H9 (cell line): ENCODE measurements around the gene OVAAL. TPM values are rescaled to one million over a fixed set of nuclear protein-coding genes. Genes with fewer than 3 reads are reported as not detected.

Source experiments
- DNase-seq: peaks from one replicate; pipeline ENCODE4 v3.0.0-alpha.2; 2017
- H2AFZ ChIP-seq: one replicate; pipeline ENCODE4 v1.6.1; 2013; ENCODE audit warnings: mild to moderate bottlenecking, low read length, control low read depth, moderate library complexity
- H2AK5ac ChIP-seq: 2 replicates; pipeline ENCODE4 v1.6.1; 2013; ENCODE audit warnings: low read length, control low read depth, mixed read lengths; ENCODE audit not compliant: insufficient read length
- H2BK120ac ChIP-seq: one replicate; pipeline ENCODE4 v1.6.1; 2013; ENCODE audit warnings: low read depth, mild to moderate bottlenecking, low read length, control low read depth, inconsistent platforms; ENCODE audit not compliant: poor library complexity, severe bottlenecking
- H2BK12ac ChIP-seq: 2 replicates; pipeline ENCODE4 v1.6.1; 2013; ENCODE audit warnings: low read length, control low read depth, mixed read lengths, low read depth; ENCODE audit not compliant: insufficient read length
- H2BK15ac ChIP-seq: 2 replicates; pipeline ENCODE4 v1.6.1; 2013; ENCODE audit warnings: low read depth, low read length, control low read depth
- H2BK20ac ChIP-seq: one replicate; pipeline ENCODE4 v1.6.1; 2013; ENCODE audit warnings: low read depth, mild to moderate bottlenecking, low read length, control low read depth, inconsistent platforms; ENCODE audit not compliant: poor library complexity, severe bottlenecking
- H2BK5ac ChIP-seq: 2 replicates; pipeline ENCODE4 v1.6.1; 2013; ENCODE audit warnings: low read length, control low read depth, mixed read lengths; ENCODE audit not compliant: insufficient read length
- H3K14ac ChIP-seq: 2 replicates; pipeline ENCODE4 v1.6.1; 2013; ENCODE audit warnings: low read length, control low read depth; ENCODE audit not compliant: insufficient read depth
- H3K18ac ChIP-seq: 2 replicates; pipeline ENCODE4 v1.6.1; 2013; ENCODE audit warnings: low read depth, mild to moderate bottlenecking, mixed read lengths, low read length, control low read depth; ENCODE audit not compliant: insufficient read length
- H3K23ac ChIP-seq: 2 replicates; pipeline ENCODE4 v1.6.1; 2013; ENCODE audit warnings: low read length, control low read depth, mixed read lengths, low read depth; ENCODE audit not compliant: insufficient read length
- H3K23me2 ChIP-seq: 2 replicates; pipeline ENCODE4 v1.6.1; 2013; ENCODE audit warnings: low read depth, mild to moderate bottlenecking, mixed read lengths, low read length, control low read depth; ENCODE audit not compliant: insufficient read length, poor library complexity, severe bottlenecking
- H3K27ac ChIP-seq: 2 replicates; pipeline ENCODE4 v1.5.1; 2013; ENCODE audit warnings: low read length, control low read depth, mixed read lengths, low read depth; ENCODE audit not compliant: insufficient read length
- H3K27me3 ChIP-seq: 2 replicates; pipeline ENCODE4 v1.6.1; 2013; ENCODE audit warnings: low read length, control low read depth, inconsistent platforms; ENCODE audit not compliant: insufficient read depth
- H3K4ac ChIP-seq: 2 replicates; pipeline ENCODE4 v1.6.1; 2013; ENCODE audit warnings: low read depth, mild to moderate bottlenecking, control low read depth, inconsistent platforms, low read length, moderate library complexity
- H3K4me1 ChIP-seq: 2 replicates; pipeline ENCODE4 v1.6.1; 2013; ENCODE audit warnings: low read length, control low read depth, inconsistent platforms; ENCODE audit not compliant: insufficient read depth
- H3K4me2 ChIP-seq: 2 replicates; pipeline ENCODE4 v1.6.1; 2013; ENCODE audit warnings: low read length, control low read depth, mixed read lengths; ENCODE audit not compliant: insufficient read length, insufficient read depth
- H3K56ac ChIP-seq: 2 replicates; pipeline ENCODE4 v1.6.1; 2013; ENCODE audit warnings: low read depth, mild to moderate bottlenecking, mixed read lengths, low read length, control low read depth; ENCODE audit not compliant: insufficient read length
- H3K79me1 ChIP-seq: 2 replicates; pipeline ENCODE4 v1.6.1; 2013; ENCODE audit warnings: low read depth, mild to moderate bottlenecking, moderate library complexity, low read length, control low read depth, inconsistent platforms; ENCODE audit not compliant: insufficient read depth, poor library complexity, severe bottlenecking
- H3K79me2 ChIP-seq: 2 replicates; pipeline ENCODE4 v1.6.1; 2013; ENCODE audit warnings: low read length, control low read depth, inconsistent platforms; ENCODE audit not compliant: insufficient read depth
- H3K9ac ChIP-seq: 2 replicates; pipeline ENCODE4 v1.6.1; 2013; ENCODE audit warnings: low read length, control low read depth, mixed read lengths; ENCODE audit not compliant: insufficient read length; ENCODE audit errors: extremely low read depth
- H3K9me3 ChIP-seq: one replicate; pipeline ENCODE4 v1.6.1; 2013; ENCODE audit warnings: low read depth, low read length, inconsistent platforms; ENCODE audit not compliant: control insufficient read depth
- H3T11ph ChIP-seq: one replicate; pipeline ENCODE4 v1.6.1; 2013; ENCODE audit warnings: mild to moderate bottlenecking, low read length, control low read depth, inconsistent platforms
- H4K20me1 ChIP-seq: one replicate; pipeline ENCODE4 v1.6.1; 2013; ENCODE audit not compliant: control insufficient read depth, insufficient read length, insufficient read depth
- H4K5ac ChIP-seq: 2 replicates; pipeline ENCODE4 v1.6.1; 2013; ENCODE audit warnings: low read depth, mild to moderate bottlenecking, mixed read lengths, low read length, control low read depth; ENCODE audit not compliant: insufficient read length
- H4K8ac ChIP-seq: replicated peaks from 2 replicates; pipeline ENCODE4 v1.6.1; 2013; ENCODE audit warnings: low read length, control low read depth, mixed read lengths, low read depth; ENCODE audit not compliant: insufficient read length
- H4K91ac ChIP-seq: 2 replicates; pipeline ENCODE4 v1.6.1; 2013; ENCODE audit warnings: low read depth, mild to moderate bottlenecking, moderate library complexity, mixed read lengths, low read length, control low read depth; ENCODE audit not compliant: insufficient read length
- H3K27ac Mint-ChIP-seq, 3 experiments: 2 replicates in 2 of 3; 3 replicates in 1 of 3; pipeline ENCODE4 v1.8.0; 2020 to 2021; ENCODE audit warnings: mixed read lengths in 3 of 3, mild to moderate bottlenecking in 1 of 3, moderate library complexity in 1 of 3
- H3K27me3 Mint-ChIP-seq: 2 replicates; pipeline ENCODE4 v1.8.0; 2021; ENCODE audit warnings: low read depth, mild to moderate bottlenecking, moderate library complexity, mixed read lengths
- H3K36me3 Mint-ChIP-seq, 3 experiments: 2 replicates in 2 of 3; 3 replicates in 1 of 3; pipeline ENCODE4 v1.8.0; 2020 to 2021; ENCODE audit warnings: low read depth in 3 of 3, mixed read lengths in 3 of 3; ENCODE audit not compliant: insufficient read depth in 1 of 3
- H3K4me1 Mint-ChIP-seq, 2 experiments: 2 replicates each; pipeline ENCODE4 v1.8.0; 2020; ENCODE audit warnings: mixed read lengths in 2 of 2
- H3K4me3 Mint-ChIP-seq, 2 experiments: 2 replicates in 1 of 2; 3 replicates in 1 of 2; pipeline ENCODE4 v1.8.0; 2020 to 2021; ENCODE audit warnings: mild to moderate bottlenecking in 2 of 2, mixed read lengths in 2 of 2, moderate library complexity in 1 of 2
- H3K9me3 Mint-ChIP-seq, 2 experiments: 2 replicates in 1 of 2; 3 replicates in 1 of 2; pipeline ENCODE4 v1.8.0; 2020; ENCODE audit warnings: mild to moderate bottlenecking in 2 of 2, mixed read lengths in 2 of 2, moderate library complexity in 1 of 2
- WGBS: extraction: QIAGEN DNeasy Blood & Tissue Kit; methylation state at CpG from one replicate; pipeline ENCODE4 v1.1.7; 2013; ENCODE audit warnings: missing lambda C conversion rate, low lambda C conversion rate, mixed read lengths; ENCODE audit not compliant: insufficient read length; ENCODE audit errors: extremely low coverage; 5-methylcytosine and 5-hydroxymethylcytosine counted together
- total RNA-seq: library from RNA; stranded (reverse); gene quantifications from 2 replicates; pipeline ENCODE4 v1.2.1, GENCODE V29; 2021
- TF ChIP-seq, protein P1 (sequence below): fragments of 200-600 bp; sonication (generic); conservative IDR thresholded peaks from 3 replicates; pipeline ENCODE4 v1.8.0; 2021; ENCODE audit warnings: antibody characterized with exemption, mild to moderate bottlenecking

The OVAAL gene
- total RNA-seq, 1 experiment from 2014 or later, result not detected

DNA sequence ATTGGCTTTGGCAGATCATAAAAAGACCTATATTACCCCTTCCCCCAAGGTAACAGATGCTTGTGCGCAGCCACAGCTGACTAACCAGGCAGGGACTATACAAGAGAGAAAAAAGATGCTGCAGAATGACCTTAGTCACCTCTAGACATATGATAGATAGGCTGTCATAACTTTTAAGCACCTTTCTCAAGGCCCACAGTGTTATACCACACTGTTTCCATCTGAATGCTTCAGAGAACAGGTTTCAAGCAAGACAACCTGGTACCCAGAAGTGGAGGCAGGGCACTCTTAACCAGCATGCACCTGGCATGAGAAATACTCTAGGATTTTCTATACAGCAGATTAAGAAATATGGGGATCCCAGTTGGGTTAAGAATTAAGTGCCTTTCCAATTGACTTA lies 12.8 kb upstream of the OVAAL start:
- Histone ChIP-seq H2BK20ac (no peak overlapping the region), H2AK5ac (no peak overlapping the region), H3K9me3 (no peaks in the 10 kb centered on the region), H2BK5ac (no peak overlapping the region), H3K56ac (no peak overlapping the region), H3K4me1 (peaks cover 4% of the 10 kb centered on the region; the same call in 1 of the 2 replicates), H3K27me3 (no peaks in the 10 kb centered on the region), H3K23me2 (no peaks in the 10 kb centered on the region), H3K23ac (no peak overlapping the region), H4K20me1 (no peaks in the 10 kb centered on the region), H3K9ac (no peak overlapping the region), H4K5ac (no peak overlapping the region), H4K91ac (no peak overlapping the region), H3K27ac (no peak overlapping the region), H3K14ac (no peak overlapping the region), H2BK120ac (no peak overlapping the region), H2BK15ac (no peak overlapping the region), H3K79me2 (no peaks in the 10 kb centered on the region), H2BK12ac (no peak overlapping the region), H3K79me1 (no peaks in the 10 kb centered on the region), H3K18ac (no peak overlapping the region), H2AFZ (no peak overlapping the region), H3K4me2 (no peak overlapping the region), H3T11ph (no peak overlapping the region), H3K4ac (no peak overlapping the region), H4K8ac (no peak overlapping the region)
- Mint-ChIP-seq H3K36me3 (no peaks in the 10 kb centered on the region), H3K9me3 (no peaks in the 10 kb centered on the region), H3K27ac (no peak overlapping the region), H3K27me3 (no peaks in the 10 kb centered on the region; the same call in 1 of the 2 replicates), H3K4me1 (peaks cover 13% of the 10 kb centered on the region in 2 experiments), H3K4me3 (no peak overlapping the region)
- no CpG with 5 or more reads among the region's 1 CpG for WGBS
- TF ChIP-seq, protein P1, sequence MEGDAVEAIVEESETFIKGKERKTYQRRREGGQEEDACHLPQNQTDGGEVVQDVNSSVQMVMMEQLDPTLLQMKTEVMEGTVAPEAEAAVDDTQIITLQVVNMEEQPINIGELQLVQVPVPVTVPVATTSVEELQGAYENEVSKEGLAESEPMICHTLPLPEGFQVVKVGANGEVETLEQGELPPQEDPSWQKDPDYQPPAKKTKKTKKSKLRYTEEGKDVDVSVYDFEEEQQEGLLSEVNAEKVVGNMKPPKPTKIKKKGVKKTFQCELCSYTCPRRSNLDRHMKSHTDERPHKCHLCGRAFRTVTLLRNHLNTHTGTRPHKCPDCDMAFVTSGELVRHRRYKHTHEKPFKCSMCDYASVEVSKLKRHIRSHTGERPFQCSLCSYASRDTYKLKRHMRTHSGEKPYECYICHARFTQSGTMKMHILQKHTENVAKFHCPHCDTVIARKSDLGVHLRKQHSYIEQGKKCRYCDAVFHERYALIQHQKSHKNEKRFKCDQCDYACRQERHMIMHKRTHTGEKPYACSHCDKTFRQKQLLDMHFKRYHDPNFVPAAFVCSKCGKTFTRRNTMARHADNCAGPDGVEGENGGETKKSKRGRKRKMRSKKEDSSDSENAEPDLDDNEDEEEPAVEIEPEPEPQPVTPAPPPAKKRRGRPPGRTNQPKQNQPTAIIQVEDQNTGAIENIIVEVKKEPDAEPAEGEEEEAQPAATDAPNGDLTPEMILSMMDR, result no peak
- no peak for DNase-seq
